Heart right ventricle (tissue), 16 donors: ENCODE data around the gene ATP11A. TPM values are rescaled to one million over a fixed set of nuclear protein-coding genes. Genes with fewer than 3 reads are reported as not detected.

Source experiments
- ATAC-seq, 8 donors: fragments of 200-7000 bp; cut with Tn5 transposase; one replicate each; pipeline ENCODE4 v1.9.1; 2020; ENCODE audit warnings: mild to moderate bottlenecking in 8 of 8, moderate library complexity in 8 of 8, moderate number of reproducible peaks in 1 of 8
- DNase-seq, 2 donors: peaks; one replicate each; pipeline ENCODE4 v3.0.0-alpha.2; 2020
- H3K27ac ChIP-seq, 10 donors: fragments of 200-600 bp; sonication (generic) in 2 of 10; one replicate each; pipeline versions ENCODE4 v1.5.0 to v1.8.0; 2020 to 2022; ENCODE audit warnings: mild to moderate bottlenecking in 3 of 10
- H3K27me3 ChIP-seq, 7 donors: fragments of 200-600 bp; one replicate each; pipeline ENCODE4 v1.8.0; 2021 to 2022; ENCODE audit warnings: mild to moderate bottlenecking in 2 of 7
- H3K36me3 ChIP-seq, 9 donors: fragments of 200-600 bp; sonication (generic) in 1 of 9; one replicate each; pipeline versions ENCODE4 v1.5.0 to v1.8.0; 2020 to 2022; ENCODE audit warnings: mild to moderate bottlenecking in 2 of 9
- H3K4me1 ChIP-seq, 9 donors: fragments of 200-600 bp; sonication (generic) in 1 of 9; one replicate each; pipeline versions ENCODE4 v1.5.0 to v1.8.0; 2020 to 2022; ENCODE audit warnings: mild to moderate bottlenecking in 4 of 9
- H3K4me3 ChIP-seq, 10 donors: fragments of 200-600 bp; sonication (generic) in 2 of 10; one replicate each; pipeline versions ENCODE4 v1.5.0 to v1.8.0; 2020 to 2022; ENCODE audit warnings: mild to moderate bottlenecking in 7 of 10, moderate library complexity in 2 of 10
- H3K9me3 ChIP-seq, 11 donors: fragments of 200-600 bp in 10 of 11; sonication (generic) in 2 of 11; one replicate each; pipeline versions ENCODE4 v1.5.0 to v1.8.0; 2013 to 2022; ENCODE audit warnings: mild to moderate bottlenecking in 2 of 11, control low read depth in 1 of 11, moderate library complexity in 1 of 11
- CTCF ChIP-seq, 9 donors: fragments of 200-600 bp; sonication (generic) in 2 of 9; IDR thresholded peaks; one replicate each; pipeline versions ENCODE4 v1.5.0 to v1.8.0; 2021 to 2022; ENCODE audit warnings: antibody characterized with exemption in 9 of 9, mild to moderate bottlenecking in 5 of 9, moderate library complexity in 1 of 9
- WGBS, 2 donors: extraction: QIAGEN DNeasy Blood & Tissue Kit; methylation state at CpG; one replicate each; pipeline ENCODE4 v1.1.7; 2013; ENCODE audit warnings: inconsistent platforms in 1 of 2; 5-methylcytosine and 5-hydroxymethylcytosine counted together
- intact Hi-C, 10 donors: fragments of 100-400 bp; cut with DNase I; formaldehyde crosslinking; loops; one replicate each; pipeline versions ENCODE4 v1.11.1 to v1.14.2; 2022
- polyA plus RNA-seq, 2 donors: library from polyadenylated mRNA; stranded (reverse); fragments of 200-250 nt; gene quantifications; one replicate each; pipeline ENCODE4 v1.2.3, GENCODE V29; 2013
- total RNA-seq, 10 donors: library from RNA; stranded (reverse); fragmentation: NEBNext Ultra II Directional in 3 of 10; extraction: Animal tissue kit (Norgen Biotek cat#: 25700) in 3 of 10; gene quantifications; one replicate each; pipeline versions ENCODE4 v1.2.1 to v1.2.4, GENCODE V29; 2021 to 2023
- donor health status: Arrhythmogenic right ventricular cardiomyopathy.
- donor health status: ischemic (EF 13 %, LVEDD 7.1; RV severe dilation, severe dysfunction).
- donor health status: healthy with polysubstance abuse.
- donor health status: DM: no; HTN: yes; CAD: no.
- donor health status: DM: no; HTN: no; CAD: no.
- donor health status: ischemic (EF 25% LVEDD 6.9; RV normal size, moderate dysfunction).
- donor health status: ischemic (EF 25% LVEDD 5.7; RV mildly dilated, moderate dysfunction).
- donor health status: healthy.
- donor health status: DM: yes; HTN: yes; CAD: no.
- donor health status: Ischemic cardiomyopathy.
- donor health status: ischemic (EF 35%, LVEDD 5.7; RV mildly dilated, moderate dysfunction).
- donor health status: nonischemic (EF 11% LVEDD 7.7; RV severe dilation, severe dysfunction).
- donor health status: DM: yes; HTN: yes; CAD: no.
- donor health status: PGD.
- donor health status: ischemic (EF 29% LVEDD 5.4; RV normal size, mild dysfunction).
- donor health status: nonischemic (EF 23%, LVEDD 6.1; RV moderate dilation, normal function).

The ATP11A gene
- total and polyA plus RNA-seq, 12 donors = 20.0 to 164 (median 107) TPM

GRCh38 chr13:112669881-112670499 lies 19.8 kb upstream of the ATP11A start:
- peaks cover 0 to 4% (median 0%) of the 10 kb centered on the region in 9 donors for H3K4me1 ChIP-seq
- DNase-seq (no peak), ATAC-seq (no peak)
- no peak for TF ChIP-seq CTCF (IDR thresholded peaks at IDR 0.05)
- intact Hi-C loops = no loop called here
- no peaks in the 10 kb centered on the region for H3K9me3 ChIP-seq
- H3K27me3 ChIP-seq = peaks cover 0 to 5% (median 0%) of the 10 kb centered on the region in 7 donors
- H3K4me3 ChIP-seq = no peak overlapping the region
- H3K36me3 ChIP-seq = no peaks in the 10 kb centered on the region
- 86 to 92% methylated on average over 10 of the region's 10 CpGs for WGBS, 2 donors
- no peak overlapping the region for H3K27ac ChIP-seq

- intact Hi-C loops = no loop called here
- Histone ChIP-seq H3K4me3 (no peak overlapping the region), H3K36me3 (no peaks in the 10 kb centered on the region), H3K4me1 (peaks cover 0 to 4% (median 0%) of the 10 kb centered on the region in 9 donors), H3K27ac (no peak overlapping the region), H3K27me3 (peaks cover 0 to 5% (median 0%) of the 10 kb centered on the region in 7 donors), H3K9me3 (no peaks in the 10 kb centered on the region)
- WGBS, 2 donors = 53% methylated on average over 9 of the region's 9 CpGs
- no peak for ATAC-seq
- no peak for TF ChIP-seq CTCF (IDR thresholded peaks at IDR 0.05)
- DNase-seq = no peak
These were observed 19.0 kb upstream of the ATP11A start for GRCh38 chr13:112670864-112671263.

- no peak for DNase-seq
- H3K9me3 ChIP-seq = no peaks in the 10 kb centered on the region
- no peak for ATAC-seq
- H3K27me3 ChIP-seq = peaks cover 0 to 5% (median 0%) of the 10 kb centered on the region in 7 donors
- no peak overlapping the region for H3K27ac ChIP-seq
- intact Hi-C loops = no loop called here
- 93 to 94% methylated on average over 10 of the region's 10 CpGs for WGBS, 2 donors
- TF ChIP-seq CTCF (IDR thresholded peaks at IDR 0.05) = no peak
- no peaks in the 10 kb centered on the region for H3K36me3 ChIP-seq
- H3K4me3 ChIP-seq = no peak overlapping the region
- peaks cover 0 to 4% (median 0%) of the 10 kb centered on the region in 9 donors for H3K4me1 ChIP-seq
These were observed 18.5 kb upstream of the ATP11A start for GRCh38 chr13:112671359-112671758.

- peaks cover 0 to 4% (median 0%) of the 10 kb centered on the region in 9 donors for H3K4me1 ChIP-seq
- intact Hi-C loops = no loop called here
- ATAC-seq (no peak), DNase-seq (no peak)
- WGBS, 2 donors = 86% methylated on average over 8 of the region's 8 CpGs
- H3K27ac ChIP-seq = no peak overlapping the region
- peaks cover 0 to 5% (median 0%) of the 10 kb centered on the region in 7 donors for H3K27me3 ChIP-seq
- H3K9me3 ChIP-seq = no peaks in the 10 kb centered on the region
- H3K4me3 ChIP-seq = no peak overlapping the region
- H3K36me3 ChIP-seq = no peaks in the 10 kb centered on the region
- no peak for TF ChIP-seq CTCF (IDR thresholded peaks at IDR 0.05)
These were observed 17.1 kb upstream of the ATP11A start for GRCh38 chr13:112672651-112673284.
